Panc1 (cell line): ENCODE results near the gene FBLN1.

Source experiments
- POLR2AphosphoS5 ChIP-seq: IDR thresholded peaks from 2 replicates; pipeline ENCODE4 v1.6.1; 2012; ENCODE audit warnings: mild to moderate bottlenecking, low read depth, low read length, moderate library complexity
- SIN3A ChIP-seq: IDR thresholded peaks from 2 replicates; pipeline ENCODE4 v1.6.1; 2012; ENCODE audit warnings: low read depth, mild to moderate bottlenecking, low read length, moderate library complexity, borderline replicate concordance; ENCODE audit not compliant: insufficient read depth
- TF ChIP-seq, protein P1 (sequence below): fragments of 450-650 bp; IDR thresholded peaks from 2 replicates; pipeline ENCODE4 v1.5.1; 2017; ENCODE audit warnings: mild to moderate bottlenecking
- TF ChIP-seq, protein P2 (sequence below), 2 experiments: IDR thresholded peaks; 2 replicates each; pipeline ENCODE4 v1.6.1; 2011 to 2012; ENCODE audit warnings: low read depth in 2 of 2, control low read depth in 1 of 2, low read length in 1 of 2, mild to moderate bottlenecking in 1 of 2, moderate library complexity in 1 of 2; ENCODE audit not compliant: insufficient read depth in 1 of 2

- TF ChIP-seq, protein P1, sequence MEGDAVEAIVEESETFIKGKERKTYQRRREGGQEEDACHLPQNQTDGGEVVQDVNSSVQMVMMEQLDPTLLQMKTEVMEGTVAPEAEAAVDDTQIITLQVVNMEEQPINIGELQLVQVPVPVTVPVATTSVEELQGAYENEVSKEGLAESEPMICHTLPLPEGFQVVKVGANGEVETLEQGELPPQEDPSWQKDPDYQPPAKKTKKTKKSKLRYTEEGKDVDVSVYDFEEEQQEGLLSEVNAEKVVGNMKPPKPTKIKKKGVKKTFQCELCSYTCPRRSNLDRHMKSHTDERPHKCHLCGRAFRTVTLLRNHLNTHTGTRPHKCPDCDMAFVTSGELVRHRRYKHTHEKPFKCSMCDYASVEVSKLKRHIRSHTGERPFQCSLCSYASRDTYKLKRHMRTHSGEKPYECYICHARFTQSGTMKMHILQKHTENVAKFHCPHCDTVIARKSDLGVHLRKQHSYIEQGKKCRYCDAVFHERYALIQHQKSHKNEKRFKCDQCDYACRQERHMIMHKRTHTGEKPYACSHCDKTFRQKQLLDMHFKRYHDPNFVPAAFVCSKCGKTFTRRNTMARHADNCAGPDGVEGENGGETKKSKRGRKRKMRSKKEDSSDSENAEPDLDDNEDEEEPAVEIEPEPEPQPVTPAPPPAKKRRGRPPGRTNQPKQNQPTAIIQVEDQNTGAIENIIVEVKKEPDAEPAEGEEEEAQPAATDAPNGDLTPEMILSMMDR, result no peak
- TF ChIP-seq, protein P2, sequence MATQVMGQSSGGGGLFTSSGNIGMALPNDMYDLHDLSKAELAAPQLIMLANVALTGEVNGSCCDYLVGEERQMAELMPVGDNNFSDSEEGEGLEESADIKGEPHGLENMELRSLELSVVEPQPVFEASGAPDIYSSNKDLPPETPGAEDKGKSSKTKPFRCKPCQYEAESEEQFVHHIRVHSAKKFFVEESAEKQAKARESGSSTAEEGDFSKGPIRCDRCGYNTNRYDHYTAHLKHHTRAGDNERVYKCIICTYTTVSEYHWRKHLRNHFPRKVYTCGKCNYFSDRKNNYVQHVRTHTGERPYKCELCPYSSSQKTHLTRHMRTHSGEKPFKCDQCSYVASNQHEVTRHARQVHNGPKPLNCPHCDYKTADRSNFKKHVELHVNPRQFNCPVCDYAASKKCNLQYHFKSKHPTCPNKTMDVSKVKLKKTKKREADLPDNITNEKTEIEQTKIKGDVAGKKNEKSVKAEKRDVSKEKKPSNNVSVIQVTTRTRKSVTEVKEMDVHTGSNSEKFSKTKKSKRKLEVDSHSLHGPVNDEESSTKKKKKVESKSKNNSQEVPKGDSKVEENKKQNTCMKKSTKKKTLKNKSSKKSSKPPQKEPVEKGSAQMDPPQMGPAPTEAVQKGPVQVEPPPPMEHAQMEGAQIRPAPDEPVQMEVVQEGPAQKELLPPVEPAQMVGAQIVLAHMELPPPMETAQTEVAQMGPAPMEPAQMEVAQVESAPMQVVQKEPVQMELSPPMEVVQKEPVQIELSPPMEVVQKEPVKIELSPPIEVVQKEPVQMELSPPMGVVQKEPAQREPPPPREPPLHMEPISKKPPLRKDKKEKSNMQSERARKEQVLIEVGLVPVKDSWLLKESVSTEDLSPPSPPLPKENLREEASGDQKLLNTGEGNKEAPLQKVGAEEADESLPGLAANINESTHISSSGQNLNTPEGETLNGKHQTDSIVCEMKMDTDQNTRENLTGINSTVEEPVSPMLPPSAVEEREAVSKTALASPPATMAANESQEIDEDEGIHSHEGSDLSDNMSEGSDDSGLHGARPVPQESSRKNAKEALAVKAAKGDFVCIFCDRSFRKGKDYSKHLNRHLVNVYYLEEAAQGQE (IDR thresholded peaks at IDR 0.05; ENCODE audit: insufficient read depth in 1 of 2, low read depth in 2 of 2, low read length in 1 of 2), result no peak
- TF ChIP-seq SIN3A, result no peak
- no peak for TF ChIP-seq POLR2AphosphoS5
Observed at GRCh38 chr22:45542001-45542520, 39.4 kb downstream of the FBLN1 start.
